Activated T-helper 17 cell treated with anti-CD3 and anti-CD28 coated beads, Interleukin-2, amount 50 U/mL, for 72 hours (primary cell): Measurements from ENCODE around the gene GRAP2. TPM values are rescaled to one million over a fixed set of nuclear protein-coding genes. Genes with fewer than 3 reads are reported as not detected.

Experiments
- ATAC-seq: fragments of 150-1000 bp; cut with Tn5 transposase; replicated peaks from 2 replicates; pipeline ENCODE4 v1.10.0; 2021; ENCODE audit warnings: mild to moderate bottlenecking, moderate library complexity
- H3K27ac Mint-ChIP-seq: one replicate; pipeline ENCODE4 v1.8.0; 2022; ENCODE audit warnings: mixed read lengths
- H3K27me3 Mint-ChIP-seq: one replicate; pipeline ENCODE4 v1.8.0; 2022; ENCODE audit warnings: mixed read lengths
- H3K36me3 Mint-ChIP-seq: one replicate; pipeline ENCODE4 v1.8.0; 2022; ENCODE audit warnings: low read depth, mild to moderate bottlenecking, mixed read lengths
- H3K4me1 Mint-ChIP-seq: one replicate; pipeline ENCODE4 v1.8.0; 2022; ENCODE audit warnings: mixed read lengths
- H3K4me3 Mint-ChIP-seq: one replicate; pipeline ENCODE4 v1.8.0; 2022; ENCODE audit warnings: mild to moderate bottlenecking, mixed read lengths
- H3K9me3 Mint-ChIP-seq: one replicate; pipeline ENCODE4 v1.8.0; 2022; ENCODE audit warnings: mixed read lengths
- total RNA-seq, 2 donors: library from RNA; stranded (reverse); gene quantifications; one replicate each; pipeline ENCODE4 v1.2.3, GENCODE V29; 2022

Gene GRAP2
- total RNA-seq, 2 donors from 2014 or later: 50.7 to 94.2 TPM

DNA sequence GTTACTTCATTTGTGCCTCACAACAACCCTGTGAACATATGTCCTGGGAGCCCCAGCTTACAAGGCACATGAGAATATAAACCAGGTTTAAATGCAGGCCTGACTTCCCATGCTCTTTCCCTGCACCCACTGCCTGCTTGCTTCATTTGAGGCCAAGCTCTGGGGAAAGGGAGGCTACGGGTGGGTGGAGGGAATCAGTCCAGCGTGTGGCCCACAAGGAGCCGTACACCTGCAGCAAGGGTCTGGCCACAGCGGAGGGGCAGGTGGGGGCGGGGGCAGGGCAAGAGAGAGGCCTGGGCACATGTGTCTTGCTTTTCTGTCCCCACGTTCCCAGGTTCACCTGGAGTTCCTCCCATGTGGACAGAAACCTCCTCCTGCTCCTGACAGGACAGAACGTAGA, 120.1 kb downstream of the GRAP2 start:
- H3K4me1 Mint-ChIP-seq: no peaks in the 10 kb centered on the region
- no peak for ATAC-seq
- H3K9me3 Mint-ChIP-seq: no peaks in the 10 kb centered on the region

DNA sequence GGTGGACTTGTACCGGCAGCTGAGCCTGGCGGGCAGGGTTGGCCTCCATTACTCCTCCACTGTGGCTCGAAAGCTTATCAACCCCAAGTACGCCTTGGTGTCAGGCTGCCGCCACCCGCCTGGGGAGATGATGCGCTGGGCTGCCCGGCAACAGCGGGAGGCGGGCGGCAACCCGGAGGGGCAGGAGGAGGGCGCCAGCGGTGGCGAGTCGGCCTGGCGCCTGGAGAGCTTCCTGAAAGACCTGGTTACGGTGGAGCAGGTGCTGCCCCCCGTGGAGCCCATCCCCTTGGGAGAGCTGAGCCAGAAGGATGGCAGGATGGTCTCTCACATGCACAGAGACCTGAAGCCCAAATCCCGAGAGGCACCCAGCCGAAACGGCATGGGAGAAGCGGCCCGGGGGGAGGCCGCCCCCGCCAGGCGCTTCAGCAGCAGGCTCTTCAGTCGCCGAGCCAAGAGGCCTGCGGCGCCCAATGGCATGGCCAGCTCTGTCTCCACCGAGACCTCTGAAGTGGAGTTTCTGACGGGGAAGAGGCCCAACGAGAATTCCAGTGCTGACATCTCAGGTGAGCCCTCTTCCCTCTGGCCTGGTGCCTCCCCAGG, 120.6 kb downstream of the GRAP2 start:
- H3K27me3 Mint-ChIP-seq: no peaks in the 10 kb centered on the region
- H3K36me3 Mint-ChIP-seq: no peaks in the 10 kb centered on the region
- no peak overlapping the region for H3K27ac Mint-ChIP-seq
- H3K4me3 Mint-ChIP-seq: no peak overlapping the region
- no peak for ATAC-seq
- H3K4me1 Mint-ChIP-seq: no peaks in the 10 kb centered on the region
- no peaks in the 10 kb centered on the region for H3K9me3 Mint-ChIP-seq

More for the DNA sequence above, 120.1 kb downstream of the GRAP2 start:
- H3K27me3 Mint-ChIP-seq: no peaks in the 10 kb centered on the region
- no peak overlapping the region for H3K4me3 Mint-ChIP-seq
- H3K27ac Mint-ChIP-seq: no peak overlapping the region
- H3K36me3 Mint-ChIP-seq: no peaks in the 10 kb centered on the region

DNA sequence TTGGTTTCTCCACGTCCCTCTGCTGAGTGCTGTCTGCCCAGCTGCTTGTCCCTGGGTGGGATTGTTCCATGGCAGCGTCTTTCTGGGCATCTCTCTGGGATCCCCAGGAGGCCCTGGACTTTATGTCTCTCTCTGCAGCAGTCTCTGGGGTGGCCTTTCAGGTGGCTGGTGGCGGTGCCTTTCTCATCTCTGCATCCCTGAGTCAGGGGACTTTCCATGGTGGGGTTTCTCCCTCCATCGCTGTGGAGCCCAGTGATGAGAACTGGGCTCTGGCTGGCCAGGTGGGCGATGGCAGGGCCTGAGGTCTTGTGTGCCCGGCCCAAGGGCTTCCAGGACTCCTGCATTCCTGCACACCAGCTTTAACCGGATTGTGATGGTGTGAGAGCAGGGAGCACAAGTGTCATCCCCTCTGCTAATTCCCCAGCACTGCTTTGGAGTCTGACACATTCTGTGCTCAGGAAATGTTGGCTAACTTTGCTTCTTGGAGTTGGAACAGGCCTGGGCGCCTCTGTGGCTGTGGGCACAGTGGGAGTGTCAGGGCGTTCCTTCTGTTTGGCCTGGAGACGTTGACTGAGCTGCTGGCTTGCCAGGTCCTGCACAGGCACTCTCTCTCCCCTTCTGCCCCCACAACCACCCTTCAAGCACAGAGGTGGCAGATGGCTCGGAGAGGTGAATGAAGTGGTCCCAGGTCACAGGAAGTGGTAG, 121.8 kb downstream of the GRAP2 start:
- Mint-ChIP-seq H3K4me1 (no peaks in the 10 kb centered on the region), H3K9me3 (no peaks in the 10 kb centered on the region), H3K36me3 (no peaks in the 10 kb centered on the region), H3K27me3 (no peaks in the 10 kb centered on the region), H3K4me3 (no peak overlapping the region), H3K27ac (no peak overlapping the region)
- ATAC-seq: peak; percentile 59

Other genes starting within 250 kb of the GRAP2 start
- gene ENTHD1, start 7.3 kb upstream of the GRAP2 start, total RNA-seq: 1 to 10 TPM in 1 of 2 donors, under 1 TPM in 1; 0.58 to 1.2 TPM
- gene TMA7B, start 59.3 kb downstream of the GRAP2 start, total RNA-seq: 1 to 10 TPM; 4.0 to 4.4 TPM
- 1 to 10 TPM in 1 of 2 donors, under 1 TPM in 1; 0.37 to 1.3 TPM for gene FAM83F, start 93.9 kb downstream of the GRAP2 start, total RNA-seq